HG02884 (cell line): Measurements from ENCODE around the gene STAG2.

Experiments used
- ATAC-seq: cut with Tn5 transposase; IDR thresholded peaks from one replicate; pipeline ENCODE4 v1.9.1; 2021; ENCODE audit warnings: mild to moderate bottlenecking, moderate library complexity; ENCODE audit not compliant: unreplicated experiment

STAG2 gene

GRCh38 chrX:123973921-123974320 is 12.4 kb downstream of the STAG2 start:
- no peak for ATAC-seq

DNA sequence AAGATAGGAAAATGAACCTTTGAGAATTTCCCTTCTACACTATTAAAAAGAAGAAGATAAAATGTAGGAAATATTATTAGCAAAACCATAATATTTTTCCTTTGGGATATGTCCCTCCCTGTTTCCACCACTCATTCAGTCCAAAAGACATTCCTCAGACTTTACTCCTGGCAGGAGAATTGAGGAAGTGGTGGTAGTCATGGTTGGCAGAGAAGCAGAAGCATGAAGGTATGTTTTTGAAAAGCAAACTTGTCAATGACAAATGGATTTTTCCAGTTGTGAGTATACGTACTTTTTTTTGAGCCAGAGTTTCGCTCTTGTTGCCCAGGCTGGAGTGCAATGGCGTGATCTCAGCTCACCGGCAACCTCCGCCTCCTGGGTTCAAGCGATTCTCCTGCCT is 13.7 kb downstream of the STAG2 start:
- ATAC-seq, result no peak

- ATAC-seq, result no peak
These were observed 15.3 kb downstream of the STAG2 start for GRCh38 chrX:123976706-123977316.

GRCh38 chrX:123983240-123983639 is 21.7 kb downstream of the STAG2 start:
- ATAC-seq, result no peak

GRCh38 chrX:123986377-123986776 is 24.9 kb downstream of the STAG2 start:
- ATAC-seq, result no peak

DNA sequence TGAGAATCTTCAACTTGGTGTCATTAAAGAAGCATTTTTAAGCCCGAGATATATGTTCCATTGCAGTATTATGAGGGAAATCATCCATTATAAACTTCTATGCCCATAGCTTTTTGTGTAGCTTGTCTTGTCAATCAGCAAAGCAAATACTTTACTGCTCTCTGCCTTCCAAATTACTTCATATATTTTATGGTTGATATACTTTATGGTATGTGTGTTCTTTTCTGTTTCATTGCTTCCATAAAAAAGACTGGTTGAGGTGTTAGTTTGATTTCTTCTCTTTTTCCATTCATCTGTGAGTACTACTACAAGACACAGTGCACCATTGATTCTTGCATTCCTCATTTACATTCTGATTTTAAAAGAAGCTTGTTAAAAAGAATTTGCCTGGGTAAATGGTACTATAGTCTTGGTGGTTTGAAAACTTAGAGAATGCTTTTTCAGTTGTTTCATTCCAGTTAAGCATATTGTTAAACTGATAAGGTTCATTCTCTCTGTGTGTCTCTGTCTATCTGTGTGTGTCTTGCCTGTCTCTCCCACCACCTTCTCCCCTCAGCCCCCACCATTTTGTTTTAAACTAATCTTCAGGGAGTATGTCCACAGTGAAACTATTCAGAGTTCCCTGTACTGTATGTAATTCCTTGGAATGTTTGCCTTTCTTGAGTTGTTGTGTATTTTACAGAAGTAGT is 27.1 kb downstream of the STAG2 start:
- no peak for ATAC-seq

- no peak for ATAC-seq
These were observed 27.7 kb downstream of the STAG2 start for GRCh38 chrX:123989235-123989634.

GRCh38 chrX:123990169-123990568 is 28.7 kb downstream of the STAG2 start:
- ATAC-seq, result no peak

- no peak for ATAC-seq
These were observed 29.1 kb downstream of the STAG2 start for GRCh38 chrX:123990602-123991001.

- no peak for ATAC-seq
These were observed 31.8 kb downstream of the STAG2 start for GRCh38 chrX:123993326-123993725.

DNA sequence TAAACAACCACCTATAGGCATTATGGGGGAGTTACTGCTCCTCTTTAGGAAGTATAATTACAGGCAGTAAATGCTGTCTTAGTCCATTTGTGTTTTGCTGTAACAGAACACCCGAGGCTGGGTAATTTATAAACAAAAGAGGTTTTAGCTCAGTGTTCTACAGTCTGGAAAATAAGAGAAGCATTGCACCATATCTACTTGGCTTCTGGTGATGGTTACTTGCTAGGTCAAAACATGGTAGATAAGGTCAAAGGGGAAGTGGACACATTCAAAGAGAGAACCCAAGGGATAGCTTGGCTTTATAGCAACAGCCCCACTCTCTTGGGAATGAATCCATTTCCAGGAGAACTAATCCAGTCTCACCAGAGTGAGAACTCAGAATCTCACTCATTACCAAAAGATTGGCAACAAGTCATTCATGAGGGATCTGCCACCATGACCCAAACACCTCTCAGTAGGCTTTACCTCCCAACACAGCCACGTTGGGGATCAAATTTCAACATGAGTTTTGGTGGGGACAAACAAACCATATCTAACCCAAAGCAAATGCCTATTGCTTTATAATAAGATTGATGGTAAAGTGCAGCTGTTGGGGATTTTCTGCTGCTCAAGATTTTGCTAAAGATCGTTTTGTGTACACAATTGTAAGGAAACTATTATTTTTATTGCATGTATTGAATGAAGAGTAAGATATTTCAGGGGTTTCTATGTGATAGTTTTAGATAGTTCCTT is 32.6 kb downstream of the STAG2 start:
- ATAC-seq, result no peak

DNA sequence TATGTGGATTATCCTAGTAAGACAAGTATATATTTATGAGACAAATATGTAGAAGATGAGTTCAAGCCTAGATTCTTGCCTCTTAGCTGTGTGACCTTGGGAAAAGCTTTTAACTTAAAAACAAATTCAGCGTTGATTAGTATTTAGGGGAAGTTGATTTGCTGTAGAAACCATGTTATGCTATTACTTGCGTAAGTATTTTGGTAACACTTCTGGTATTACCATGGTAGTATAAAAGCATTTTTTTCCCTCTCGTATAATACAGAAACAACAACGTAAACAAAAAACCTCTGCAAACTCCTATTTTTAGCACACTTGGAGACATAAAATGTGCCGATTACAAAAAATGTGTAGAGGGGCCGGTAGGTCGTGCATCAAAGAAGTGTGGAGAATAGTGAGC is 33.2 kb downstream of the STAG2 start:
- ATAC-seq, result no peak

- ATAC-seq, result no peak
These were observed 40.1 kb downstream of the STAG2 start for GRCh38 chrX:124001581-124001980.

GRCh38 chrX:124005228-124005627 is 43.7 kb downstream of the STAG2 start:
- no peak for ATAC-seq

GRCh38 chrX:124010157-124010556 is 48.7 kb downstream of the STAG2 start:
- ATAC-seq, result no peak

DNA sequence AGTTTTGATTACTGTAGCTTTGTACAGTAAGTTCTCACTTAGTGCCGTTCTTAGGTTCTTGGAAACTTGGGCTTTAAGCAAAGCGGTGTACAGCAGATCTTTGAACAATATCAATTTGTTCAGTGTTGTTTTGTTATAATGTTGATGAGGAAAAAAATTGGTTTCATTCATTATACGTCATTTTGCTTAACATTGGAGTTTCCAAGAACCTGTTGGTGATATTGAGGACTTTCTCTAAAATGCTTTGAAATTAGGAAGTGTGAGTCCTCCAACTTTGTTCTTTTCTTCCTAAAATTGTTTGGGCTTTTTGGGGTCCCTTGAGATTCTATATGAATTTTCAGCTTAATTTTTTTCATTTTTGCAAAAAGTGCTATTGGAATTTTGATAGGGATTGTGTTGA is 49.1 kb downstream of the STAG2 start:
- ATAC-seq, result no peak

DNA sequence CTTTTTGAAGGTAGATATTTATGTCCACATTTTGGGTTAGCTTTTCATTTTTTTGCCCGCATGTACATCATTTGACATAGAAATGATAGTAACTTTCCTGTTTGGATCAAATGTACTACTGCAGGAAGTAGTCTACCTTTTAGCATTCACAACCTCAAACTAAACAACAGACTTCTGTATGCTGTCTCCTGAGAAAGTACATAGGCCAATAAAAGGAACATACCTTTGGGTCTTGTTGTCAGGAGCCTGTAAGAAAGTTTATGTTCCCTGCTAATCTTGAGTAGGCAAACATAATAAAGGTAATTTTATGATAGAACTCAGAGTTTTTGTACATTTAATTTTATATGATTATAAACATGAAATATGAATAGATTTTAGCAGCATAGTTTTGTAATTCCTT is 54.2 kb downstream of the STAG2 start:
- ATAC-seq, result no peak

GRCh38 chrX:124016825-124017224 is 55.3 kb downstream of the STAG2 start:
- no peak for ATAC-seq

- no peak for ATAC-seq
These were observed 56.5 kb downstream of the STAG2 start for GRCh38 chrX:124018023-124018422.

GRCh38 chrX:124023838-124024238 is 62.3 kb downstream of the STAG2 start:
- ATAC-seq, result no peak

DNA sequence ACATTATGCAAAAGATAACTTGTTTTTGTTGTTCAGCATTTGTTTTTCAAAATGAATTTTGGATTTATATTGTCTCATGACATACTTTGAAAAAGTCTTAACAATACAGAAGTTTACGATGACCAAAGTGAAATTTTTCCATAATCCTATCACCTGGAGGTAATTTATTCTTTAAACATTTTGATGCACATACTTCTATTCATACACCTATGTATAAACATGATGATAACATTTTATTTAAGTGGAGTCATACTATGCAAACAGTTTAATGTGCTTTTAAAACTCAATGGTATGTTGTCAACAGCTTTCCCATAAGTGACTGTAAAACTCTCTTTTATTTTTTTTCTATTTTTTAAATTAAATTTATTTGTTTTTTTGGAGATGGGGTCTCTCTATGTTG is 65.0 kb downstream of the STAG2 start:
- no peak for ATAC-seq

DNA sequence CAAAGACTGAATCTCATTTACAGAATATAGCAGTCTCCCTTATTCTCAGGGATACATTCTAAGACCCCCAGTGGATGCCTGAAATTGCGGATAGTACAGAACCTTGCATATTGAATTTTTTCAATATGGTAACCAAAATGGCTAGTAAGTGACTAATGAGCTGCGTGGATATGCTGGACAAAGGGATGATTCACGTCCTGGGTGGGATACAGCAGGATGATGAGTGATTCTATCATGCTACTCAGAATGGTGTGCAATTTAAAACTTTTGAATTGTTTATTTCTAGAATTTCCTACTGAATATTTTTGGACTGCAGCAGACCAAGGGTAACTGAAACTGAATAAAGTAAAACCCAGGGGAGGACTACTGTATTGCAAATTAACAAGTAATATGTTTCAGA is 66.7 kb downstream of the STAG2 start:
- no peak for ATAC-seq
